Measurements from ENCODE around the gene RAPH1.

GRCh38 chr2:203559641-203560040, 24.5 kb upstream of the RAPH1 start:
- TF ChIP-seq CTCF (IDR thresholded peaks at IDR 0.05) (no peak), EP300 (IDR thresholded peaks at IDR 0.05) (no peak)
